NOMO-1 (cell line): Measurements from ENCODE around the gene IP6K2.
A peak's percentile ranks its signal among the peaks of the same experiment; 100 is the strongest.
"Not testable (repeated sequence)": the region's sequence is repeated elsewhere in the genome, so short reads cannot be mapped to it uniquely, and the experiment has no call there.

ENCODE experiments used
- DNase-seq, 2 experiments: peaks; one replicate each; lab custom pipeline; 2025; ENCODE audit not compliant: unreplicated experiment in 2 of 2; lab: John Stamatoyannopoulos, UW

Gene IP6K2

DNA sequence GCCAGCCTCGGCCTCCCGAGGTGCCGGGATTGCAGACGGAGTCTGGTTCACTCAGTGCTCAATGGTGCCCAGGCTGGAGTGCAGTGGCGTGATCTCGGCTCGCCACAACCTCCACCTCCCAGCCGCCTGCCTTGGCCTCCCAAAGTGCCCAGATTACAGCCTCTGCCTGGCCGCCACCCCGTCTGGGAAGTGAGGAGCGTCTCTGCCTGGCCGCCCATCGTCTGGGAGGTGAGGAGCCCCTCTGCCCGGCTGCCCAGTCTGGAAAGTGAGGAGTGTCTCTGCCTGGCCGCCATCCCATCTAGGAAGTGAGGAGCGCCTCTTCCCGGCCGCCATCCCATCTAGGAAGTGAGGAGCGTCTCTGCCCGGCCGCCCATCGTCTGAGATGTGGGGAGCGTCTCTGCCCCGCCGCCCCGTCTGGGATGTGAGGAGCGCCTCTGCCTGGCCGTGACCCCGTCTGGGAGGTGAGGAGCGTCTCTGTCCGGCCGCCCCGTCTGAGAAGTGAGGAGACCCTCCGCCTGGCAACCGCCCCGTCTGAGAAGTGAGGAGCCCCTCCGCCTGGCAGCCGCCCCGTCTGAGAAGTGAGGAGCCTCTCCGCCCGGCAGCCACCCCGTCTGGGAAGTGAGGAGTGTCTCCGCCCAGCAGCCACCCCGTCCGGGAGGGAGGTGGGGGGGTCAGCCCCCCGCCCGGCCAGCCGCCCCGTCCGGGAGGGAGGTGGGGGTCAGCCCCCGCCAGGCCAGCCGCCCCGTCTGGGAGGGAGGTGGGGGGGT is 16.9 kb upstream of the IP6K2 start:
- DNase-seq: not testable (repeated sequence)

DNA sequence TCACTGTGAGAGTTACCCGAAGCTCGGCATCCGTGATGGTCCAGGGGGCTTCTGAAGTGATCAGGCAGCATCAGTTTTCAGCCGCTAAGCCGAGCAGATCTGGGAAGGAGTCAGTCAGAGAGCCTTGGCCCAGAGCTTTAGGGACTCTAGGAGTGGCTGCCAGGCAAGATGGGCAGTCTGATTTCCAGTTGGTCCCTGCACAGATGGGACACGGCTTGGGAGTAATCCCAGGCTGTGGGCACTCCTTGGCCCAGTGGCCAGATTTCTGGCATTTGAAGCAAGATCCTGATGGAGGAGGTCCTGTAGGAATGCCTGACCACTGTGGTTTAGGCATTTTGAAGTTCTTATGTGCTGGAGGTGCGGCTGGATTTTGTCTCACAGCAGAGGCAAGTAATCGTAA is 10.5 kb upstream of the IP6K2 start:
- DNase-seq: no peak

DNA sequence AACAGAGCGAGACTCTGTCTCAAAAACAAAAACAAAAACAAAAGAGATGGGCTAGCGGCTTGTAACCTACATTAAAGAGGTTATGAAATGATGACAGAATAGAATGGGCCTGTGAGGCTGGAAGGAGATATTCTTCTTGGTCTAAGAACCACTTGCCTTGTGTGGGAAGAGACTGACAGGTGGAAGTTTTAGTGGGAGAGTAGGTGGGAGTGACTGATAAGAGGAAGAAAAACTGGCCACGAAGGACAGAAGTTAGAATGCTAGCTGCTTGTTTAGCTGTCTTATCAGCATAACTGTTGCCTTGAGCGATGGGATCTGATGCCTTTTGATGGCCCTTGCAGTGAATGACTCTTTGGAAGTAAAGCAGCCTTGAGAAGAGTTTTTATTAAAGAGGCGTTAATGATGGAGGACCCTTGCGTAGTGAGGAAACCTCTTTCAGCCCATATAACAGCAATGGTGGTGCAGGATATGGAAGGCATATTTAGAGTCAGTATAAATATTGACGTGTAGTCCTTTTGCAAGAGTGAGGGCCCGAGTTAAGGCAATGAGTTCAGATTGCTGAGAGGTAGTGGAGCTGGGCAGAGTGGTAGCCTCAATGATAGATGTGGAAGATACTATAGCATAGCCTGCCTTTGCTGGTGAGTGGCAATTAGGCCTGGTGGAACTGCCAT is 8.3 kb upstream of the IP6K2 start:
- not testable (repeated sequence) for DNase-seq

DNA sequence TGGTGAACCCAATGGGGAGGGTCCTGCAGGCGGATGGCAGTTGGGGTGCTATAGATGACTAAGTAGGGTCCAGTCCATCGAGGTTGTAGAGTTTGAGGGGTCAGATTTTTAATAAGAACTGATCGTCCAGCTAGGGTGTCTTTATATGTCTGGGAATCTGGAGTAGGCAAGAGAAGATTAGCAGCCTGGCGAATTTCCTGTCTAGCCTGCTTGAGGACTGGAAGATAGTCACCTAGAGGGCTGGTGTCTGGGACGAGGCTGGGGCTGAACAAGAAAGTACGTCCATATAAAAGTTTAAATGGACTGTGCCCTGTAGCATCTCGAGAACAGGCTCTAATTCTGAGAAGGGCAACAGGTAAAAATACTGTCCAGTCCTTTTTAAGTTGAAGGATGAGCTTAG is 6.7 kb upstream of the IP6K2 start:
- DNase-seq: no peak

DNA sequence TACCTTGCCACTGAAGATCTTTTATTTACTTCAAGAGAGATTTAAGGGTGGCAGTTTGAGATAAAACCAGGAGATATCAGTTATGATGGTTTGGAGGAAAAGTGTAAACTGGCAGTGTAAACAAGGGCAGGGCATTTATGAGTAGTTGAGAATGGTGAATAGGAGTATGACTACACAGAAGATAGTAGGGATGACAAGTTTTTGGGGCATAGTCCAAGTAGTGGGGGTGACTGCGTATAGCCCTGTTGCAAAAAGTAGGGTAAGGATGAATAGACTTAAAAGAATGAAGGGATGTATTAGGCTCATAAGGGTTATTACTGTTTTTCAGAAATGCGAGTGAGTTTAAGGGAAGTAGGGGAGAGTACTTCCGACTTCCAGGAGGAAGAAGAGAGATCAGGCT is 6.3 kb upstream of the IP6K2 start:
- DNase-seq: not testable (repeated sequence)

DNA sequence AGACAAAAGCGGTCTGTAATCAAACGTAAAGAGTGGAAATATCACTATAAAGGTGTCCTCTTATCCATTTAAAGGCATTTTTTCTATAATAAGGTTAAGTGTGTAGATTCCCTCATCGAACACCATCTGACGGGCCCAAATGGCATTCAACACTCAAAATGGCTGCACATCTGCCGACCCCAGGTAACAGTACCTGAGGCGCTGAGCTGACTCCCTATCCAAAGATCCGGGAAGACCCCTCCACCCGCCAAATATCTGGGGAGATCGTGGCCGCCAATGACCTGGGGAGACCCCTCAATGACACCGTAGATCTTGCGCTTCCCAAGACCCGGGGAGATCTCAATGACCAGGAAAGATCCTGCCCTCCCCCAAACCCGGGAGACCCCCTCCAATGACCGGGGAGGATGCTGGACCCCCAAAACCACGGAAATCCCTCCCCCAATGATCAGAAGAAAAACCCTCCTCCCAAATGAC is 476 bp downstream of the IP6K2 start:
- DNase-seq: peak in 1 of 2 experiments; percentile 20

- DNase-seq: no peak
These were observed 1.7 kb downstream of the IP6K2 start for GRCh38 chr3:48715174-48715800.

GRCh38 chr3:48711727-48712126 is 5.3 kb downstream of the IP6K2 start:
- DNase-seq: no peak

DNA sequence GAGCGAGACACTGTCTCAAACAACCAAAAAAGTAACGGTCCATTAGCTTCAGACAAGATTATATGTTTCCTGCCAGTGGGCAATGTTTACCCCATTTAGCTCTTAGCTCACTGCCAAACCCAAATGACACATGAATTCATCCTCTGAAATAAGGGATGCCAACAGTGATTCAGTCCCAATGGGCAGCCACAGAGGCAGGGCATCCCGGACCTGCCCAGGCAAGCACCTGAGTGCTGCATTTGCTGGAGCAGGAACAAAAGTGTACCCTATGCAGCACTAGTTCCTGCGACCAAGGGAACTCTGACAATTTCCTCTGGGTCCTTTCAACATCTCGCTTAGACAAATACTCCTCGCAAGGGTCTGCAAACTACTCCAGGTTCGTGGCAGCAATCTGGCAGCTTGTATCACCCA is 8.0 kb downstream of the IP6K2 start:
- DNase-seq: no peak

GRCh38 chr3:48708481-48708889 is 8.5 kb downstream of the IP6K2 start:
- no peak for DNase-seq

GRCh38 chr3:48707157-48707556 is 9.9 kb downstream of the IP6K2 start:
- no peak for DNase-seq

DNA sequence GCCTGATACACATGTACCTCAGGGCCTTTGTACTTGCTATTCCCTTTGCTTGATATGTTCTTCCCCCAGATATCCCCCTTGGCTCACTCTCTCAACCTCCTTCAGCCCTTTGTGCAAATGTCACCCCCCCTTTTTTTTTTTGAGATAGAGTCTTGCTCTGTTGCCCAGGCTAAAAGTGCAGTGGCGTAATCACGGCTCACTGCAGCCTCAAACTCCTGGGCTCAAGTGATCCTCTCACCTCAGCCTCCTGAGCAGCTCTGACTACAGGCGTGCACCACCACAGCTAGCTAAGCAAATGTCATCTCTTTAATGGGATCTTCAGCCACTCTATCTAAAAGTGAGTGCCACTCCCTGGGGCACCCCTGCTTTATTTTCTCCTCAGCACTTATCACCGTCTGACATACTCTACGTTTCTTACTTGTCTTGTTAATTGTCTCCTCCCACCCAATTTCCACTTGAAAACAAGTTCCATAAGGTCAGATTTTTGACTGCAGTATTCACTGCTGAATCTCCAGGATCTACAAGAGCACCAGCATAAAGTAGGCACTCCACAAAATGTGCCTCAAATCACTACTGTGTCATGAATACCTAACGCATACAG is 14.6 kb downstream of the IP6K2 start:
- DNase-seq: no peak

DNA sequence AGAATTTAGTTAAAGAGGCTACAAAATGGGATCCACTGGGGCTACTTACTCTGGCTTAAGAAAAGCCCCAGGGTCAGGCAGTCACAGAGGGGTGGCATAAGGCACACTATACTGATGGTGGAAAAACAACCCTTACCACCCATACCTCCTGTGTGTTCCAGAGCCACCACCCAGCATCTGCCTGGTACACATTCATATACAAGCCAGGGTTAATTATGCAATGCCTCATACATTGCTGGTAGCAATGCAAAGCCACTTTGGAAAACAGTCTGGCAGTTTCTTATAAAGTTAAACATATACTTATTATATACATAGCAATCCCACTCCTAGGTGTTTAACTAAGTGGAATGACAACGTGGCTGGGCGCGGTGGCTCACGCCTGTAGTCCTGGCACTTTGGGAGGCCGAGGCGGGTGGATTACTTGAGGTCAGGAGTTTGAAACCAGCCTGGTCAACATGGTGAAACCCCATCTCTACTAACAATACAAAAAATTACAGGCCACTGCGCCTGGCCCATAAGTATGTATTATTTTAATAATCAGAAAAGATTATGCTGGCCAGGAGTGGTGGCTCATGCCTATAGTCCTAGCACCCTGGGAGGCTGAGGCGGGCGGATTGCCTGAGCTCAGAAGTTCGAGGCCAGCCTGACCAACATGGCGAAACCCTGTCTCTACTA is 16.2 kb downstream of the IP6K2 start:
- no peak for DNase-seq

- DNase-seq: no peak
These were observed 18.1 kb downstream of the IP6K2 start for GRCh38 chr3:48698891-48699290.

DNA sequence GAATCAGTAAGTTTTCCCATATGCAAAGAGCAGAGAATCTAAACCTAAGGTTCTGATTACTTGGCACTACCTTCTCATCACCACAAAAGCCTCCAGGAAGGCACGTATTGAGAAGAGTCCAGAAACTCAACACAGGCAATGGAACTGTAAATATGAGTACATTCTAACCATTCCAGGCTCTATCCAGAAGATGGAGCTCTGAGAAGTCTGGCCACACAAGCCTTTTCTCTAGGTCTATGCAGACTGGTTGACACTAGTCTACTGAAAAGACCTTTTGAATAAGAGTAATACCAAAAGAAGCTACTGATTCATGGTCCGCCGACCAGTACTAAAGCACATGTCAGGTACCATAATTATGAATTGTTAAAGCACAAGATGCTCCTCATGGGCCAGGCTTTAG is 19.1 kb downstream of the IP6K2 start:
- DNase-seq: no peak

DNA sequence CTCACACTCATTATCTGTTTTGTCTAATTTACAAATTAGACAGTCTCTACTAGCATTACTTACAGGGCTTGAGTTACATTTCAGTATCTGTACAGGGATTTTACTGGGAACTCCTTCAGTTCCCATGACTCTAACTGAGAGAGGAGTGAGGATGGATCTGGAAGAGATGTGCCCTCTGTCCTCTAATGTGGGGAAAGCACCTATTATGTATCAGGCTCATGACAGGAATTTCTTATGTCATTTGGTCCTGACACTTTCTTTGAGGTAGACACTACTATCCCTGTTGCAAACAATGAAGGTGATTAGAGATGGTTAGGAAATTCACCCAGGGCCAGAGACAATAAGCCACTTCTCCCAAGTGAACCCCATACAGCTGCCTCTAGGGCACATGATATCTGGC is 20.4 kb downstream of the IP6K2 start:
- DNase-seq: no peak

GRCh38 chr3:48696156-48696555 is 20.9 kb downstream of the IP6K2 start:
- no peak for DNase-seq

DNA sequence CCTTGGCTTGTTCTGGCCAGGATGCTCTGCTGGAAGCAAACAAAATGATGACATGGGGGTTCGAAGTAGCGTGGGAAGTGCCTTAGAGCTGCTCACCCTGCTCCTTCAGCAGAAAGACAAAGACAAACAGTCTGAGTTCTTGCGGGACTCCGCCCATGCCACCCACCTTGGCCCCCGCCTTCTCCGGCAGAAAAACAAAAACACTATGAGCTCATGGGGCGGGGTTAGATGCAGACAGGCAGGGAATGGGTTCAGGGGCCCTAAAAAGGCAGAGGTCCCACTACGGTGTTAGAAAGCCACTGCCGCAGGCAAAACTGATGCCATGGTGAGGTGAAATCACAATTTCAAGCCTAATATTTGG is 21.6 kb downstream of the IP6K2 start:
- no peak for DNase-seq

DNA sequence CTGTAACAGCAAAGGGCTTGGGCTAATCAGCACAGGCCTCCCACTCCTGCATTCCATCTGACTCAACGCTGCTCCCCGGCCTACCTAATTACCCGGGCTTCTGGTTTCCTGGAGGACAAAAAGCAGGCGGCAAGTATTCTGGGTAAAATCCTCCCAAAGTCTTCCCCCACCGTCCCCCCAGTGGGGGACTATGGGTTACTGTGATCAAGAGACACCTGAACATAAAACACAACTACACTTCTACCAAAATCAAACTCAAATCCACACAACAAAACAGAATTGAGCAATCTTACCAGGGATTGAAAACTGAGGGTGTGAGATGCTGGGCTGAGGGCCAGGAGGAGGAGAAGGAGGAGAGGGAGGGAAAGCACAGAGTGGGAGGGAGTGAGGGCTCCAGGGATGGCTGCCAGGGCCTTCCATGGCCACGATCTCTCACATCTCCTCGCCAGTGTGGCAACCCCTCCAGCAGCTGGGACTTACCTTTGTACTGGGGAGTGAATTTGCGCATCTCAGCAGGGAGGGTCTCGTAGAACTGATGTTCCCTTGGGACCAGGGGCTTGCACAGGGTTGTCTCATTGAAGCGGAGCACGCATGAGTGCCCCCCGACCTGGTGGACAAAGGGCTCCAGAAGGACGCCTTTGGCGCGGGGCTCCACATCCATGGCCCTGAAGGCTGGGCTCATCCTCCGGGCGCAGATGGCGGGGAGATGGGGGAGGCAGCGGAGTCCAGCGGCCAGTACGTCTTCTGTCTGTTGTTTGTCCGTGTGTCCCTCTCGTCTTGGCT is 22.2 kb downstream of the IP6K2 start:
- no peak for DNase-seq

- no peak for DNase-seq
These were observed 23.2 kb downstream of the IP6K2 start for GRCh38 chr3:48693826-48694225.
